ENCODE results near the gene ABCA8.
"Not testable (repeated sequence)": the region's sequence is repeated elsewhere in the genome, so short reads cannot be mapped to it uniquely, and the experiment has no call there.

The ABCA8 gene

GRCh38 chr17:68831170-68831569 lies 124.0 kb downstream of the ABCA8 start:
- no peak overlapping the region for H3K4me3 ChIP-seq (ENCODE audit: low read depth, low read length)

DNA sequence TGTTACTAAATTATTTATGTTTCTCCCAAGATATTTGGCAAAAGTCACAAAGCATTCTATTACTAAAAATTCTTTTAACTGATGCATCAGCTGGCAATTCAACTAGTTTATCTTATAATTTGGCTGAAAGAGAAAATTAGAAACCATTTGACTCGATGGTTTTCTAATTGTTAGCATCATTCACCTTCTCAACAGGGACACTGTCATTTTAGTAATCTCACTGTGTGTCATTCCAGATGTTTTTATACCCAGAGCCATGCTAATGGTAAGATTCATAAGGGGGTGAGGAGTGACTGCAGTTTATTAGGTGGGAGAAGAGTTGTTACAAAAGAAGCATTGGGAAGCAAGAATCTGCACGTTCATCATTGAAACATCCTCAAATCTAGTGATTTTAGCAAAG lies 124.9 kb downstream of the ABCA8 start:
- H3K4me3 ChIP-seq (ENCODE audit: low read depth, low read length), result no peak overlapping the region

GRCh38 chr17:68829211-68829610 lies 126.0 kb downstream of the ABCA8 start:
- no peak overlapping the region for H3K4me3 ChIP-seq (ENCODE audit: low read depth, low read length)

- no peak overlapping the region for H3K4me3 ChIP-seq (ENCODE audit: low read depth, low read length)
Observed at GRCh38 chr17:68824707-68825106, 130.5 kb downstream of the ABCA8 start.

DNA sequence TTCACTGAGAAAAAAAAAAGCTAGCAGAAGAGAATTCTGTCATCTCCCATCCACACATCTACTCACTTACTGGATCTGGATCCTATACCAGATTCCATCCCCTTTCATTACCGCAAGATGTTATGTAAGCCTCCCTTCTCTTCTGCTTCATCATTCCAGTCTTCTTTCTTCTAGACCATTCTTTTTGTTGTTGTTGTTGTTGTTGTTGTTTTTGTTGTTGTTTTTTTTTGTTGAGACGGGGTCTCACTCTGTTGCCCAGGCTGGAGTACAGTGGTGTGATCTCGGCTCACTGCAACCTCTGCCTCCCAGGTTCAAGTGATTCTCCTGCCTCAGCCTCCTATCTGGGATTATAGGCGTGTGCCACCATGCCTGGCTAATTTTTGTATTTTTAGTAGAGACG lies 131.0 kb downstream of the ABCA8 start:
- H3K4me3 ChIP-seq (ENCODE audit: low read depth, low read length), result not testable (repeated sequence)

- no peak overlapping the region for H3K4me3 ChIP-seq (ENCODE audit: low read depth, low read length)
Observed at GRCh38 chr17:68822719-68823289, 132.4 kb downstream of the ABCA8 start.

GRCh38 chr17:68821860-68822696 lies 133.1 kb downstream of the ABCA8 start:
- no peak overlapping the region for H3K4me3 ChIP-seq (ENCODE audit: low read depth, low read length)

DNA sequence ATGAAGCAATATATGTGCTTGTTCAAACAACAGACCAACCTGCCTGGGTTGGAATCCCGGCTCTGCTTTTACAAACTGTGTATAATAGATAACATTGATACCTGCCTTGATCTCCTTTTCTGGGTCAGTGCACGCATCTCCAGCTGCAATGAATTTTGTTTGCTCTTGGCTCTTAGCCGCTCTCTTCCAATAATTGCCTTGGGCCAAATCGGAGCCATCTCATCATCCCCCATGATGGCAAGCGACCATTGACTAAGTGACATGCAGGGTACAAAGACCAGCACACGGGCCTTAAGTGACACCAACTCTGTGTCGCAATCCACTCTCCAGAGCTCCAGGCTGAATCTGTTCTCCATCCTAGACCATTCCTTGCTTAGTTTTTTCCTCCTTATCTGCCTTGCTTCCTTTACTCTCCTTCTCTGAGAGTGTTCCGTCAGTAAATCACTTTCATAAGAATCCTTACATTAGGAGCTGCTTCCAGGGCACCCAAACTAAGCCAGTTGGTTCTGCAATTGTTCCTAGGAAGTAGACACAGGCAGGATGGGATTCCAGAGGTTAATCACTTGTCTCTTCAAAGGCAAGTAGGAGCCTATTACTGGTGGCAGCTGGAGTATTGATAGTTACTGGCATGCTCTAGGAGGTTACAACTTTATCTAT lies 134.2 kb downstream of the ABCA8 start:
- H3K4me3 ChIP-seq (ENCODE audit: low read depth, low read length), result no peak overlapping the region

GRCh38 chr17:68820476-68820824 lies 134.7 kb downstream of the ABCA8 start:
- no peak overlapping the region for H3K4me3 ChIP-seq (ENCODE audit: low read depth, low read length)

DNA sequence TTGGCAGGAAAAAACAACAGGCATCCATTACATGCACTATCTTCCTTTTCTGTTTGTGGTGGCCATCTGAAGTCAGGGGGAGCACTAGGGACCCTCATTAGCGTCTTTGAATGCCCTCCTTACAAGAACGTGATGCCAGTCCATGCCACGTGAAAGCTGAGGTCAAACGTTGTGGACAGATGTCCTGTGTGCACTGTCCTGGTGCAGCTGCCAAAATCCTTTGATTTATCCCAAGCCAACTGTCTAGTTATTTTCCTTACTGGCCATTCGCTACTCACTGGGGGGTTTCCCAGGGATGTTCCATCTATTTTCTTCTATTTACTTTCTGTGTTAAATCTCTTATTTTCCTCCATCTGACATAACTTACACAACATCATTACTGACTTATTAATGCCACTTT lies 135.7 kb downstream of the ABCA8 start:
- no peak overlapping the region for H3K4me3 ChIP-seq (ENCODE audit: low read depth, low read length)

Measured in iPS-11a (cell line).